A673 (cell line): ENCODE data around the gene PCBP3.

Source experiments
- CTCF ChIP-seq: fragments of 300-800, 200-600 bp; sonication (generic); conservative IDR thresholded peaks from 2 replicates; pipeline ENCODE4 v1.5.1; 2017; ENCODE audit warnings: low read depth, mild to moderate bottlenecking, antibody characterized with exemption, low read length, moderate library complexity, mixed read lengths
- EZH2 ChIP-seq: fragments of 200-600 bp; sonication (generic); IDR thresholded peaks from 2 replicates; pipeline ENCODE4 v1.6.1; 2017; ENCODE audit warnings: borderline replicate concordance, low read depth, mild to moderate bottlenecking, mixed read lengths, antibody characterized with exemption, low read length; ENCODE audit not compliant: poor library complexity, severe bottlenecking

GRCh38 chr21:45918011-45918410 is 274.5 kb downstream of the PCBP3 start:
- TF ChIP-seq CTCF (no peak), EZH2 (no peak)
